ENCODE data around the gene C10orf90.

GRCh38 chr10:126654579-126654978 is 15.9 kb downstream of the C10orf90 start:
- no peak for TF ChIP-seq CTCF (IDR thresholded peaks at IDR 0.05)
- no peak for TF ChIP-seq ZFX (IDR thresholded peaks at IDR 0.05; ENCODE audit: borderline replicate concordance)

All from 22Rv1 (cell line).